Epithelial cell of esophagus (primary cell): Measurements from ENCODE around the gene ADTRP.
A peak's percentile ranks its signal among the peaks of the same experiment; 100 is the strongest.

Experiments
- DNase-seq: peaks from one replicate; pipeline ENCODE4 v3.0.0; 2010; ENCODE audit warnings: low read depth
- H3K4me3 ChIP-seq: 2 replicates; pipeline ENCODE4 v1.5.1; 2011; ENCODE audit warnings: mild to moderate bottlenecking, low read length, control low read depth
- CTCF ChIP-seq: IDR thresholded peaks from 2 replicates; pipeline ENCODE4 v1.5.1; 2011; ENCODE audit warnings: low read depth, mild to moderate bottlenecking, low read length, control low read depth, inconsistent platforms; ENCODE audit not compliant: insufficient read depth; ENCODE audit errors: missing control alignments

The ADTRP gene

DNA sequence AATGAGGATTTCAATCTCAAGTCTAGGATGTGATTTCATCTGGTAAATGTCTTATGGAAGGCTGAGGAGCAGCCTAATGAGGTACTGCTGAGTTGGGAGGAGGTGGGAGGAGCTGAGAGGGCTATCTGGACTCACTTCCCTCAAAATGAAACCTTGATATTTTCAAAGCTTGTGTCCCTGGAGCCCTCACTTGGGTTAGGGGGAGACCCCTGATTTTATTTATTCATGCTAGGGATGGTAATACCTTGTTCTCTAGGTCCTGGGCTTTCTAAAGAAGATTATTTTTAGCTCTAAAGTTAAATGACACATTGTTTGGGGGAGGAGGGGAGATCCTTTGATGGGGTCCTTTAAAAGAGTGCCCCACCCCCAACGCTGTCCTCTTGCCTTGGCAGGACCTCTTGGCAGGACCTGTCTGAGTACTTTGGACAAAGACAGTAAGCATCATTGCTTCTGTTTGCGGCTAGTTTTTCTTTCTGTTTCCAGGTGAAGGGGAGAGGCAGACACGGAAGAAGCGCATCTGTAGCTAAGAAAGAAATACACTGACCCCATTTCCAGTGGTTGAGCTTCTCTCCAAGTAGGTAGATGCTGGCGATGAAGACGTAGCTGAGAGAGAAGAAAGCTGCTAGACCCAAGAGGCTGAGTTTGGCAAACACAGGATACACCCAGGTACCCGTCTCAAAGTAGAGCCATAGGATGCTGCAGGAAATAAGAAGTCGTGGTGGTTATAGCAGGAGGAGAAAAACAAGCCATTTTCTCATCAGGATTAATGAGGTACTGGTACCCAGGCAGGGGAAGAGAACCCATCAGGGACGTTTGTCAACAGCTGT is 55.6 kb downstream of the ADTRP start:
- H3K4me3 ChIP-seq, result no peak overlapping the region
- TF ChIP-seq CTCF, result no peak

DNA sequence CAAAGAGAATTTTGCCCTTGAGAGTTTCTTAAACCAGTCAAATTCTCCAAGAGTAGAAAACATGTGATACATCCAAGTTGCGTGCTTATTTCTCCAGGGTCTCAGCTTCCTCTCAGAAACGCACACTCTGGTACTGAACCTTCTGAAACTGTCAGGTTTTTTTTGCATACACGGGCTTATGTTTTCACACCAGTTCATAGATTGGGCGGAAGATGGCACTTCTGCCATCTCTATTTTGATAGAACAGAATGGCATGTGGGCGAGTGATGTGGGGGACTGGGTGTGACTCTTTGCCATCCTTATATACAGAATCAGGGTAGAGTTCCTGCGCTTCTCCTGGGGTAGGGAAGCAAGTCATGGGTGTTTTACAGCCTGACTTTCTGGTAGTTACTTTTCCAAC is 56.4 kb downstream of the ADTRP start:
- no peak overlapping the region for H3K4me3 ChIP-seq
- no peak for TF ChIP-seq CTCF
- no peak for DNase-seq

More for the DNA sequence above, 55.6 kb downstream of the ADTRP start:
- DNase-seq, result no peak

DNA sequence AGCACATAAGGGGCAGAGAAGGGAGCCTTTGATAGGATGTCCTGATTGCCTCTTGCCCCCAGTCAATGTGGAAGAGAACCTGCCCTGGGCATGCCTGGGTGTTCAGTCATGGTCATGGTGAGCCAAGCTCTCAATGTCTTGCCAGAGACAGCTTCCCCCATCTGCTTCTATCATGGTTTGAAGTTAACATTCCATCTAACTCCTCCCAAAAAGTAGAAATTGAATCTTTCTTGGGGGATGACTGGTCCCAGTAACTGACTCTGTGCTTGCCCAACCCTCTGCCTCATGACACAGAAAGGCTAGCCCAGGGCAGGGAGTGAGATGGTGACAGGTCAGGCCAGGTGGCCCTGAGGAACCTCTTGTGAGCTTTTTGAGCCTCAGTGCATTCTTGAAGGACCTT is 60.1 kb downstream of the ADTRP start:
- no peak overlapping the region for H3K4me3 ChIP-seq
- DNase-seq, result peak; percentile 1
- no peak for TF ChIP-seq CTCF

DNA sequence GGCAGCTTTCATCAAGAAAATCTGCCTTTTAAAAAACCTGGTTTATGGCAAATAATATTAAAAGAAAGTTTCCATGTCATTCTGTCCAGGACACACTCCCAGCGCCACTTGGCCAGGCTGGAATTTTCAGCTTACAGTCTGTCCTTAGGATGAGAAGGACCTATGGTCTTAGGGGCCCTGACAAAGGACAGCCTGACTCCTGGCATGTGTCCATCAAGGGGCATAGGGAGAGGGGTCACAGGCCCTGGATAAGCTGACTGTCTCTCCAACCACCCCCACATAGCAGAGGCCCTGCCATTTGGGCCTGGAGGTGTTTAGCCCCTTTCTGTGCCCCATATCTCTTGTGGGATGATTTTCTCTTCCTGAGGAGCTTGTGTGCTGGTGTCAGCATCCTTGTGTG is 60.6 kb downstream of the ADTRP start:
- DNase-seq, result no peak
- H3K4me3 ChIP-seq, result no peak overlapping the region
- TF ChIP-seq CTCF, result no peak

DNA sequence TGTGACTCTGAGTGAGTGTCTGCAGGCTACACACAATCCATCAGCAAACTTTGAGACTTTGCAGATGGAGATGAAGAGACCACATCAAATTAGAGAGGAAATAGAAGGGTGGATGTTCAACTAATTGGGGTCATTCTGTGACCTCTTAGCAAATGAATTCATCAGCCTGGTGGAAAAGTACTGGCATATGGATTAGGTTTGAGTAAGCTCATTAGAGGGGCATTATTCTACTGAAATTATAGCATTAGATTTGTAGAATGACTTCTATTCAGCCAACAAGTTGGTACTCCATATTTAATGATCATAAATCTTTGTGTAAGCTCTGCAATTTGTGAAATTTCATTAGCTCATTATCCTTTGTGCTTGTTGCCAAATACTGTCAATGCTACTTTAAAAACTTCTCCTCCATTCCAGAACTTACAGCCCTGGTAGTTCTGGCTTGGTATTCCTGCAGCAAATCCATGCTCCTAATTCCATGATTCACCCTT is 63.8 kb downstream of the ADTRP start:
- no peak overlapping the region for H3K4me3 ChIP-seq
- no peak for DNase-seq
- TF ChIP-seq CTCF, result no peak

GRCh38 chr6:11714116-11714797 is 64.3 kb downstream of the ADTRP start:
- DNase-seq, result no peak
- no peak overlapping the region for H3K4me3 ChIP-seq
- TF ChIP-seq CTCF, result no peak
